Pancreas (tissue), 10 donors: ENCODE results near the gene DCHS2. TPM values are rescaled to one million over a fixed set of nuclear protein-coding genes. Genes with fewer than 3 reads are reported as not detected.

Experiments used
- ATAC-seq, 4 donors: fragments of 200-7000 bp; cut with Tn5 transposase; one replicate each; pipeline versions ENCODE4 v1.8.0 to v1.9.1; 2020; ENCODE audit warnings: mild to moderate bottlenecking in 4 of 4, moderate library complexity in 4 of 4
- DNase-seq, 6 donors: peaks; one replicate each; pipeline ENCODE4 v3.0.0-alpha.2; 2020
- FAIRE-seq: peaks from 2 replicates; lab custom pipeline; 2012; peaks lifted over from hg19 to GRCh38; lab: Jason Lieb, UNC
- H3K27ac ChIP-seq, 4 donors: fragments of 200-600 bp; sonication (generic); 1 replicate in 3 of 4; 2 replicates in 1 of 4; pipeline versions ENCODE4 v1.5.0 to v1.8.0; 2020
- H3K27me3 ChIP-seq, 4 donors: fragments of 200-600 bp; one replicate each; pipeline ENCODE4 v1.8.0; 2021
- H3K36me3 ChIP-seq, 3 donors: fragments of 200-600 bp; sonication (generic) in 1 of 3; one replicate each; pipeline versions ENCODE4 v1.5.0 to v1.8.0; 2020 to 2021
- H3K4me1 ChIP-seq, 3 donors: fragments of 200-600 bp; one replicate each; pipeline ENCODE4 v1.8.0; 2021
- H3K4me3 ChIP-seq, 4 donors: fragments of 200-600 bp; sonication (generic) in 2 of 4; one replicate each; pipeline versions ENCODE4 v1.5.0 to v1.8.0; 2020 to 2021
- H3K9me3 ChIP-seq, 4 donors: fragments of 200-600 bp; one replicate each; pipeline ENCODE4 v1.8.0; 2021
- CTCF ChIP-seq, 4 donors: fragments of 200-600 bp; sonication (generic) in 3 of 4; IDR thresholded peaks; one replicate each; pipeline versions ENCODE4 v1.5.0 to v1.8.0; 2021; ENCODE audit warnings: antibody characterized with exemption in 4 of 4
- WGBS, 2 donors: extraction: QIAGEN DNeasy Blood & Tissue Kit; methylation state at CpG; one replicate each; pipeline ENCODE4 v1.1.7; 2013; 5-methylcytosine and 5-hydroxymethylcytosine counted together
- intact Hi-C, 3 donors: fragments of 100-400 bp; cut with DNase I; formaldehyde crosslinking; loops; one replicate each; pipeline versions ENCODE4 v1.11.1 to v1.14.2; 2022
- polyA plus RNA-seq, 2 donors: library from polyadenylated mRNA; stranded (reverse); fragments of 200-250 nt; gene quantifications; one replicate each; pipeline ENCODE4 v1.2.3, GENCODE V29; 2013
- total RNA-seq, 6 donors: library from RNA; stranded (reverse); fragmentation: NEBNext Ultra II Directional in 4 of 6; extraction: Animal tissue kit (Norgen Biotek cat#: 25700) in 4 of 6; gene quantifications; one replicate each; pipeline versions ENCODE4 v1.2.1 to v1.2.4, GENCODE V29; 2021 to 2023
- donor health status: healthy with polysubstance abuse.
- donor health status: DM: no; HTN: no; CAD: no; lungs with moderate emphysema.
- donor health status: DM: no; HTN: no; CAD: no.
- donor health status: control.
- donor health status: control.
- donor health status: Bipolar disorder and iron deficiency.
- donor health status: DM: yes; HTN: yes; CAD: no.
- donor health status: DM: no; HTN: no; CAD: no.
- donor health status: DM: no; HTN: no; CAD: no.
- donor health status: DM: yes; HTN: yes; CAD: no.

The DCHS2 gene
- total and polyA plus RNA-seq, 8 donors = 0.04 to 0.23 (median 0.09) TPM; not detected in 1

GRCh38 chr4:154517591-154517990 lies 26.0 kb upstream of the DCHS2 start:
- no peak for FAIRE-seq
- intact Hi-C loops = no loop called here
- H3K27me3 ChIP-seq = peaks cover 0 to 3% (median 0%) of the 10 kb centered on the region in 4 donors
- WGBS, 2 donors = 62 to 70% methylated on average over 4 of the region's 4 CpGs
- no peaks in the 10 kb centered on the region for H3K36me3 ChIP-seq
- no peak overlapping the region for H3K4me3 ChIP-seq
- no peak for DNase-seq
- ATAC-seq = no peak
- TF ChIP-seq CTCF (IDR thresholded peaks at IDR 0.05) = no peak
- H3K4me1 ChIP-seq = no peaks in the 10 kb centered on the region
- no peaks in the 10 kb centered on the region for H3K9me3 ChIP-seq
- no peak overlapping the region for H3K27ac ChIP-seq

GRCh38 chr4:154516318-154517029 lies 24.9 kb upstream of the DCHS2 start:
- Histone ChIP-seq H3K36me3 (no peaks in the 10 kb centered on the region), H3K27me3 (no peaks in the 10 kb centered on the region), H3K27ac (no peak overlapping the region), H3K4me1 (no peaks in the 10 kb centered on the region), H3K9me3 (no peaks in the 10 kb centered on the region), H3K4me3 (no peak overlapping the region)
- no peak for TF ChIP-seq CTCF (IDR thresholded peaks at IDR 0.05)
- ATAC-seq (no peak), FAIRE-seq (no peak), DNase-seq (no peak)
- WGBS, 2 donors = 18 to 38% methylated on average over 1 of the region's 1 CpG
- intact Hi-C loops = no loop called here

DNA sequence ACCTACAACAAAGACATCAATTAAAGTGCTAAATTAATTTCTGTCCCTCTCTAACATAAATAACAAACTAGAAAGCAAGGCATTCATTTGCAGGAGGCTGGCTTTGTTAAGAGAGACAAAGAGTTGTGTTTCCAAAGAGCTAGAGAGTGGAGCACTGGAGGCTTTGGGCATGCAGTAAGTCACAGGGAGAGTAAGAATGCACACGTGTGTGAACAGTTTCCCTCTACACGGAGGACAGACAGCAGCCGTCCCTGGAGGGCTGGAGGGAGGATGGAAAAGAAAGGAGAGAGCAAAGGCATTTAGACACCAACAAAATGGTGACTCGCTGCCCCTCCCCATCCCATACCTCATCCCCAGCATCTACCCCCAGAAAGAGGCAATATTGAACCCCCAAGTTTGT lies 20.4 kb upstream of the DCHS2 start:
- Histone ChIP-seq H3K36me3 (no peaks in the 10 kb centered on the region), H3K27ac (no peak overlapping the region), H3K4me1 (no peaks in the 10 kb centered on the region), H3K4me3 (no peak overlapping the region), H3K9me3 (no peaks in the 10 kb centered on the region), H3K27me3 (no peaks in the 10 kb centered on the region)
- DNase-seq = no peak
- no peak for ATAC-seq
- WGBS, 2 donors = 54% methylated on average over 4 of the region's 4 CpGs
- intact Hi-C loops = no loop called here
- no peak for FAIRE-seq
- TF ChIP-seq CTCF (IDR thresholded peaks at IDR 0.05) = no peak

GRCh38 chr4:154511548-154511947 lies 19.9 kb upstream of the DCHS2 start:
- DNase-seq = no peak
- WGBS, 2 donors = 34 to 61% methylated on average over 2 of the region's 2 CpGs
- no peak for TF ChIP-seq CTCF (IDR thresholded peaks at IDR 0.05)
- H3K27me3 ChIP-seq = no peaks in the 10 kb centered on the region
- H3K4me1 ChIP-seq = no peaks in the 10 kb centered on the region
- no peak overlapping the region for H3K27ac ChIP-seq
- no peaks in the 10 kb centered on the region for H3K36me3 ChIP-seq
- H3K4me3 ChIP-seq = no peak overlapping the region
- H3K9me3 ChIP-seq = no peaks in the 10 kb centered on the region
- no peak for ATAC-seq
- intact Hi-C loops = no loop called here
- FAIRE-seq = no peak

- Histone ChIP-seq H3K9me3 (no peaks in the 10 kb centered on the region), H3K27me3 (peaks cover 0 to 5% (median 0%) of the 10 kb centered on the region in 4 donors), H3K4me3 (no peak overlapping the region), H3K4me1 (no peaks in the 10 kb centered on the region), H3K27ac (no peak overlapping the region), H3K36me3 (no peaks in the 10 kb centered on the region)
- ATAC-seq (peak in 1 of 4 donors; percentile 25), DNase-seq (no peak), FAIRE-seq (no peak)
- no peak for TF ChIP-seq CTCF (IDR thresholded peaks at IDR 0.05)
- intact Hi-C loops = no loop called here
- 72 to 88% methylated on average over 3 of the region's 3 CpGs for WGBS, 2 donors
These were observed 15.6 kb upstream of the DCHS2 start for GRCh38 chr4:154507156-154507555.
